Activated effector memory CD4-positive, alpha-beta T cell treated with Interleukin-2 at 50 U/mL for 16 hours (primary cell): Measurements from ENCODE around the gene GJD3.
"Not testable (repeated sequence)": the region's sequence is repeated elsewhere in the genome, so short reads cannot be mapped to it uniquely, and the experiment has no call there.

Experiments
- DNase-seq: peaks from one replicate; pipeline ENCODE4 v3.0.0-alpha.2; 2020

GJD3 gene, protein sequence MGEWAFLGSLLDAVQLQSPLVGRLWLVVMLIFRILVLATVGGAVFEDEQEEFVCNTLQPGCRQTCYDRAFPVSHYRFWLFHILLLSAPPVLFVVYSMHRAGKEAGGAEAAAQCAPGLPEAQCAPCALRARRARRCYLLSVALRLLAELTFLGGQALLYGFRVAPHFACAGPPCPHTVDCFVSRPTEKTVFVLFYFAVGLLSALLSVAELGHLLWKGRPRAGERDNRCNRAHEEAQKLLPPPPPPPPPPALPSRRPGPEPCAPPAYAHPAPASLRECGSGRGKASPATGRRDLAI

DNA sequence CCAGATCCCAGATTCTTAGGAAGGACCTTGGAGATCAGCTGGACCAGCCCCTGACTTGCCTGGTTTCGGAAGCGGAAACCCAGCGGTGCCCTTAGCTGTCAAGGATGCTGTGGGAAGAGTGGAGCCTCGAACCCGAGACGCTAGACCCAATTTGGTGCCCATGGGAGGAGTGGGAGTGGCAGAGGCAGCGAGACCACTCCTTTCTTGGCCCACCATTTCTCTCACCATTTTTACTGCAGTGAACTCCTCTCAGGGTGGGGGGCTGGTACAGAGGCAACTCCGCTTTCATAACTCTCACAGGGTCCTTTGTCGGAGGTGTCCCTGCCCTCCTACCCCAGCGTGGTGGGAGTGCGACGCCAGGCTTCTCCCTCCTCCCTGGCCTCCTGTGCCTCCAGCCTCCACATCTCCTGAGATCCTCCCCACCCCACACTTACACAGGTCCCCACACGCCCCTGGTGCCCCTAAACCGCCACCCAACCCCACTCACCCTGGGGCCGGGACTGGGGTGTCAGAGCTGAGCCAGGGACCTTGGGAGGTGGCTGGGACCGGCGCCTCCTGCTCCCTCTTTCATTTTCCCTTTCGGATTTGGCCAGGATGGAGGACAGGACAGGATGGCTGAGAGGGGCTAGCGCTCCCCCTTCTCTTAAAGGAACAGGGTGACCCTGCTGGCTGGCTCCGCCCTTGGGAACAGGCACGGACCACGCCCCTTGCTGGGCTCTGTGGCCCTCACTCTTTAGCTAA, at the start of gene GJD3:
GJD3 (minus strand) TSS at position 617 of the 741 bp plus-strand sequence. CDS start 922 bp downstream, outside the sequence.
- DNase-seq, result no peak

DNA sequence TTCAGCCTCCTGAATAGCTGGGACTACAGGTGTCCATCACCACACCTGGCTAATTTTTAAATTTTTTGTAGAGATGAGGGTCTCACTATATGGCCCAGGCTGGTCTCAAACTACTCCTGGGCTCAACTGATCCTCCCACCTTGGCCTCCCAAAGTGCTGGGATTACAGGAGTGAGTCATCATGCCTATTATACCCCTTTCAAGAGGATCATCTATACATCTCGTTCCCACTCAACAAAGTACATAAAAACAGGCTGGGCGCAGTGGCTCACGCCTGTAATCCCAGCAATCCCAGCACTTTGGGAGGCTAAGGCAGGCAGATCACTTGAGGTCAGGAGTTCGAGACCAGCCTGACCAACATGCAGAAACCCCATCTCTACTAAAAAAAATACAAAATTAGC, 49.8 kb upstream of the GJD3 start:
- DNase-seq, result not testable (repeated sequence)

DNA sequence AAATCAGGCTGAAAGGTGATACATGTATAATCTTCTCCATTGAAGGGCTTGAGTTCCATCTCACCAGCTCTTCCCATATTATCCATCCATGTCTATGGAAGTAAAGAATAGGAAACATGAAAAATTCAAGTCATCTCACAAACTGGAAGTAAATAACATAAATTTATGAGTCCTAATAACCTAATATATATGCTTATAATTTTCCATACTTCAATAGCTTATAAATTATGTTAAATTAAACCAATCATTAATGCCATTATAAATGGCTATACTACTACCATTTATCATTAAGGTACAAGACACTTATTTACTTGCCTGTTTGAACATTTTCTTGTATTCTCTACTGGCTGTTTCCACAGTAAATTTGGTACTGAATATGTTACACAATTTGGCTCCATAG, 48.3 kb upstream of the GJD3 start:
- DNase-seq, result no peak

DNA sequence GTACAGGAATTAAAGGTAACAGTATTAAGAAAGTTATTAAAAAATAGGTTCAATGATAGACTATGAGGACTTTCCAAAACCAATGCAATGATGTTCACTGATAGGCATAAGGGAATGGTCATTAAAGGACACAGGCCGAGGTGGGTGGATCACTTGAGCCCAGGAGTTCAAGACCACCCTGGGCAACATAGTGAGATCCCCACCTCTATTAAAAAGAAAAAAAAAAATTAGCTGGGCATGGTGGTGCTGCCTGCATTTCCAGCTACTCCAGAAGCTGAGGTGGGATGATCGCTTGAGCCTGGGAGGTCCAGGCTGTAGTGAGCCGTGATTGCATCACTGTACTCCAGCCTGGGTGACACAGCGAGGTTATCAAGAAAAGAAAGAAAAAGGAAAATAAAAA, 47.3 kb upstream of the GJD3 start:
- DNase-seq, result no peak

DNA sequence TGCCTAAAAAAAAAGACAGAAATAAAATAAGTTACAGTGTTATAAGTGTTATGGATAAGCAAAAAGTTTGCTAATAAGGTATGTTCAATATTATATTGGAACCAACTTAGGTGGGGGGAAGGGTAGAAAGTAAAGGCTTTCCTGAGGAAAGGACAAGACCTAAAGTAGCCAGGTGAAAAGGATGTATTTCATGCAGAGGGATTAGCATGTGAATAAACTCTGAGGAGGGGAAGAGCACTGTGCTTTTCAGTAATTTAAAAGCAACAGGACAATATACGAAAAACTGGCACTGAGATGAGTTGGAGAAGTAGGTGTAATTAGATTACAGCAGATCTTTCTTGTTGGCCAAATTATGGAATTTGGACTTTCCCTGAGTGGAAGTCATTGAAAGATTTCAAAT, 45.5 kb upstream of the GJD3 start:
- DNase-seq, result no peak

DNA sequence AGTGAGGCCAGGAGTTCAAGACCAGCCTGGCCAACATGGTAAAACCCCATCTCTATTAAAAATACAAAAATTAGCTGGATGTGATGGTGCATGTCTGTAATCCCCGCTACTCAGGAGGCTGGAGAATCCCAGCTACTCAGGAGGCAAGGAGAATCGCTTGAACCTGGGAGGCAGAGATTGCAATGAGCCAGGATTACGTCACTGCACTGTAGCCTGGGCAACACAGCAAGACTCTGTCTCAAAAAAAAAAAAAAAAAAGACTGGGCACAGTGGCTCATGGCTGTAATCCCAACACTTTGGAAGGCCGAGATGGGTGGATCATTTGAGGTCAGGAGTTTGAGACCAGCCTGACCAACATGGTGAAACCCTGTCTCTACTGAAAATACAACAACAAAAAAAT, 45.0 kb upstream of the GJD3 start:
- not testable (repeated sequence) for DNase-seq

DNA sequence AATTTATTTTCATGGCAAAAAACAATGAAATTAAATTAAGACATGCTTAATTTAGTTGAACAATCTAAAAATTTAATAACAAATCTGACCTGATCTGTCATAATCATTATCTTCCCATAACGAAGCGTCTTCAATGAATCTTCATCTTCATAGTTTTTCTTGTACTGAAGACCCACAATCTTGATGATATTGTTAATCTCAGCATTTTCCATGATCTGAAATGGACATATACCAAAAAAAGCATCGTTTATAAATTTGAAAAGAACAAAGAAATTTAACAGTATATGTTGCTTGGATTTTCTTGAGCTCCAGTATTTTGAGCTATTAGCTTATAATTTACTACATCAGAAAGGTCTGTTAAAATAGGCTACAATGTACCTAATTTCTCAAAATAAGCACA, 42.9 kb upstream of the GJD3 start:
- no peak for DNase-seq

DNA sequence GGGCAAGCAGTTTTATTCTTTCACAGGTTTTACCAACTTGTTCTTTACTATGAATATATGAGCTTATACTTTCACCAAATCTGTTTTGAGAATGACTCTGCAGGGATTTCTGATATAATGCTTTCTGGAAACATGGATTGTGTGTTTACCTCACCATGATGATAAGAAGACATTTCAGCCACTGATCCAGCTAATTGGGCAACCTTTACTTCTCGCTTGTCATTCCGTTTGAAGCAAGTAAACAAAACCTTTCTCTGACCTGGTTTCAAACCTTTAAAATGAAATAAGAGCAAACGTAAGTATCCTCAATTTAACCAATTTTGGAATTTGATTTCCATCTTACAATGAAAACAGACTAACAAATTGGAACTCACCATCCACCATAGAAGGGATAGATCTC, 39.5 kb upstream of the GJD3 start:
- no peak for DNase-seq

DNA sequence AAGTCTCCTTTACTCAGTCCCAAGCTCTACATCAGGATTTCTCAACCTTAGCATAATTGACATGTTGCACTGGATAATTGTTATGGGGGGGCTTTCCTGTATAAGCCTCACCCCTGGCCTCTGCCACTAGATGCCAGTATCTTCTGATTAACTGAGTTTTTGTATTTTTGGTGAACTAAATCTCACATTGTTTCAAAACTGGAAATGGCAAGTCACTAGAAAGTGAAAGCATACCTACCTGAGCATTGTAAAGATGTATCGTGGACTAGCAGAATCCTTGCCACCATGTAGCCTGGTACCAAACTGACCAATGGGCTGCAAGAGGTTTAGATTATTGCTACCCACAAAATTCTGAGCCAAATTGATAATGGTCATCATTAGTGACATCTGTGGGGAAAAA, 38.1 kb upstream of the GJD3 start:
- DNase-seq, result no peak

DNA sequence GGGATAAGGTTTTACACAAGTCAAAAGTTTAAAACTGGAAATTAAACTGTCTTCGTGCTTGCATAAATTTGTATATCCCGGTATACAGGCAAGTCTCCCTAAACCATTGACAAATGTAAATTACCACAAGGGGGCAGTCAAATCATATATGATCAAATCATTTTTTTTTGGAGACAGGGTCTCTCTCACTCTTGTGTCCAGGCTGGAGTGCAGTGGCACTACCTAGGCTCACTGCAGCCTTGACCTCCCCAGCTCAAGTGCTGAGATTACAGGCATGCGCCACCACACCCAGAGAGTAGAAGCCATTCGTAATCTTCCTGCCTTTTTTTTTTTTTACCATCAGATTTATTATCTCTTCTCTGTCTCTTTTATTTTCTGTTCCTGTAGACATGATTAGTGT, 34.6 kb upstream of the GJD3 start:
- DNase-seq, result no peak

DNA sequence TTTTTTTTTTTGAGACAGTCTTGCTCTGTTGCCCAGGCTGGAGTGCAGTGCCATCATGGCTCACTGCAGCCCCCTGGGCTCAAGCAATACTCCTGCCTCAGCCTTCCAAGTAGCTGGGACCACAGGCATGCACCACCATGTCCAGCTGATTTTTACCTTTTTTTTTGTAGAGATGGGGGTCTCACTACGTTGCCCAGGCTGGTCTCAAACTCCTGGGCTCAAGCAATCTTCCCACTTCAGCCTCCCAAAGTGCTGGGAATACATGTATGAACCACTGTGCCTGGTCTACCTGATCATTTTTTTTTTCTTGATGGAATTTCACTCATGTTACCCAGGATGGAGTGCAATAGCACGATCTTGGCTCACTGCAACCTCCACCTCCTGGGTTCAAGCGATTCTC, 22.0 kb upstream of the GJD3 start:
- DNase-seq, result not testable (repeated sequence)

DNA sequence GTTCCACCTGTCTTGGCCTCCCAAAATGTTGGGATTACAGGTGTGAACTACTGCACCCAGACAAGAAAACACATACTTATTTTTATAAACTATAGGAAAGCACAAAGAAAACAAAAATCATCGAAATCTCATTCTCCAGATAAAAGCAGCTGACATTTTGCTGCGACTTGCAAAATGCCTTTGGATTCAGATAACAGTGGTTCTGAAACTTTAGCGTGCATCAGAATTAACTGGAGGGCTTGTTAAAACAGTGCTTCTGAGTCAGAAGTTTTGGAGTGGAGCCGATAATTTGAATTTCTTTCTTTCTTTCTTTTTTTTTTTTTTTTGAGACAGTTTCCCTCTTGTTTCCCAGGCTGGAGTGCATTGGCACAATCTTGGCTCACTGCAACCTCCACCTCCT, 17.7 kb upstream of the GJD3 start:
- no peak for DNase-seq

DNA sequence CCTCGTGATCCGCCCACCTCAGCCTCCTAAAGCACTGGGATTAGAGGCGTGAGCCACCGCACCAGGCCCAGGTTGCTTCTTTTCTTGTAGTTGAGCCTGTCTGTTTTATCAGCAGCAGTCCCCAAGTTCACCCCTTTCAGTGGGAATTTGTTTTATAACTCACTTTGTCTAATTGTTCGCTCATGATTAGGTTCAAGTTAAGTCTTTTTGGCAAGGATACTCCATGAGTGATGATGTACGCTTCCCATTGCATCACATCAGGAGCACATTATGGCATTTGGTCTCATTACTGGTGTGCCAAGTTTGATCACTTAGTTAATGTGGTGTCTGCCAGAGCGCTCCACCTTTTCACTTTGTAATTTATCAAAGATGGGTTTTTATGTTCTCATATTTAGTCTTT, 14.4 kb upstream of the GJD3 start:
- DNase-seq, result no peak

DNA sequence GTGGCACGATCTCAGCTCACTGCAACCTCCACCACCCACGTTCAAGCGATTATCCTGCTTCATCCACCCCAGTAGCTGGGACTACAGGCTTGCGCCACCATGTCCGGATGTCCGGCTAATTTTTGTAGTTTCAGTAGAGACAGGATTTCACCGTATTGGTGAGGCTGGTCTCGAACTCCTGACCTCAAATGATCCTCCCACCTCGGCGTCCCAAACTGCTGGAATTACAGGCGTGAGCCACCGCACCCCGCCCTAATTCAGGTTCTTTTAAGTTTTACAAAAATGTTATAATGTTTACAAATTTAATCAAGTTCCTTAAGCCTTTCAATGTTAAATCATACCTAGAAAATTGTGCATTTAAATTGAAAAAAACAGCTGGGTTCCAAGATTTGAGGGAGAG, 13.3 kb upstream of the GJD3 start:
- DNase-seq, result no peak

DNA sequence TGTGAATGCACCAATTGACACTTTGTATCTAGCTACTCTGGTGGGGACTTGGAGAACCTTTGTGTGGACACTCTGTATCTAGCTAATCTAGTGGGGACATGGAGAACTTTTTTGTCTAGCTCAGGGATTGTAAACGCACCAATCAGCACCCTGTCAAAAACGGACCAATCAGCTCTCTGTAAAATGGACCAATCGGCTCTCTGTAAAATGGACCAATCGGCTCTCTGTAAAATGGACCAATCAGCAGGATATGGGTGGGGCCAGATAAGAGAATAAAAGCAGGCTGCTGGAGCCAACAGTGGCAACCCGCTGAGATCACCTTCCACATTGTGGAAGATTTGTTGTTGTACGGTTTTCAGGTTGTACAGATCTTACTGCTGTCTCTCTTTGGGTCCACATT, 12.0 kb upstream of the GJD3 start:
- DNase-seq, result not testable (repeated sequence)

DNA sequence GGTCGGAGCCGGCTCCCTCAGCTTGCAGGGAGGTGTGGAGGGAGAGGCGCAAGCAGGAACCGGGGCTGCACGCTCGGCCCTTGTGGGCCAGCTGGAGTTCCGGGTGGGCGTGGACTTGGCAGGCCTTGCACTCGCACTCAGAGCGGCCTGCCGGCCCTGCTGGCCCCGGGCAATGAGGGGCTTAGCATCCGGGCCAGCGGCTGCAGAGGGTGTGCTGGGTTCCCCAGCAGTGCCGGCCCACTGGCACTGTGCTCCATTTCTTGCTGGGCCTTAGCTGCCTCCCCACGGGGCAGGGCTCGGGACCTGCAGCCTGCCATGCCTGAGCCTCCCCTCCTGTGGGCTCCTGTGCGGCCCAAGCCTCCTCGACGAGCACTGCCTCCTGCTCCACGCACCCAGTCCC, 11.2 kb upstream of the GJD3 start:
- DNase-seq, result not testable (repeated sequence)

DNA sequence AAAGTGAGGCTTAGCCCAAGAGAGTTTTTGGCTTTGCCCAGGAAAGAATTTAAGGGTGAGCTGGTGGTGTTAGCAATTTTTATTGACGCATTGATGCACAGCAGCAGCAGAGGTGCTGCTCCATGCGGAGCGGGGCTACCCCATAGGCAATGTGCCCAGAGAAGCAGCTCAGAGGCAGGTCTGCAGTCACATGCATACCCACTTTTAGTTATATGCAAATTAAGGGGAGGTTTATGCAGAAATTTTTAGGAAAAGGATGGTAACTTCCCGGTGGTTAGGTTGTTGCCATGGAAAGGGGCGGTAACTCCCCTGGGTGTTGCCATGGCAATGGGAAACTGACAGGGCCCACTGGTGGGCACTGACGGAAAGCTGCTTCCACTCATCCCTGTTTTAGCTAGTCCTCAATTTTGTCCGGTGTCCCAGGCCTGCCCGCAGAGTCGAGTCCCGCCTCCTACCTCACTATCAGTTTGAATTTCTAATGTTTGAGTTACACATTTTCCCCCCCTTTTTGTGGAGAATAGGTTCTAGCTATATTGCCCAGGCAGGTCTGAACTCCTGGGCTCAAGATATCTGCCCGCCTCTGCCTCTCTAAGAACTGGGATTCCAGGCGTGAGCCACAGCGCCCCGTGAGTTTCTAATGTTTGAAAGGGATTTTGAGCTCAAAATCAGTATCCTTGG, 10.4 kb upstream of the GJD3 start:
- DNase-seq, result no peak

DNA sequence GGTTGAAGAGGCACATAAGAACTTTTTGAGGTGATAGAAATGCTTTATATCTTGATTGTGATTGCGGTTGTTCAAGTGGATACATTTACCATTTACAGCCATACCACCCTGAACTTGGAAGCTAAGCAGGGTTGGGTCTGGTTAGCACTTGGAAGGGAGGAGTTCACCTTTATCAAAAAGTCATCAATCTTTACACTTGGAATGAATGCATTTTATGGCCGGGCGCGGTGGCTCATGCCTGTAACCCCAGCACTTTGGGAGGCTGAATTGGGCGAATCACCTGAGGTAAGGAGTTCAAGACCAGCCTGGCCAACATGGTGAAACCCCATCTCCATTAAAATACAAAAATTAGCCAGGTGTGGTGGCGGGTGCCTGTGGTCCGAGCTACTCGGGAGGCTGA, 9.5 kb upstream of the GJD3 start:
- no peak for DNase-seq

DNA sequence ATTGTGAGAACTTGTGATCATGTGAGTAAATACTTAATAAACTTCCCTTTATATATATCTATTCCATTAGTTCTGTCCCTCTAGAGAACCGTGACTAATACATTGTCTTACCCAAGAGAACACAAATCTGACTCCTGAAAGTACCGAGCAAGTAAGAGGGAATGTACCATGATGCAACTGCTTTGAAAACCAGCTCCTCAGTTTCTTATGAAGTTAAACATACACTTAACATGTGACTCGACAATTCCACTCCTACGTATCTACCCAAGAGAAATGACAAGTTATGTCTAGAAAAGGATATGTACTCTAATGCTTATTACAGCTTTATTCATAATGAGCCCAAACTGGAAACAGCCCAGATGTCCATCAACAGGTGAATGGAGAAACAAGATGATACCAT, 8.8 kb upstream of the GJD3 start:
- no peak for DNase-seq

DNA sequence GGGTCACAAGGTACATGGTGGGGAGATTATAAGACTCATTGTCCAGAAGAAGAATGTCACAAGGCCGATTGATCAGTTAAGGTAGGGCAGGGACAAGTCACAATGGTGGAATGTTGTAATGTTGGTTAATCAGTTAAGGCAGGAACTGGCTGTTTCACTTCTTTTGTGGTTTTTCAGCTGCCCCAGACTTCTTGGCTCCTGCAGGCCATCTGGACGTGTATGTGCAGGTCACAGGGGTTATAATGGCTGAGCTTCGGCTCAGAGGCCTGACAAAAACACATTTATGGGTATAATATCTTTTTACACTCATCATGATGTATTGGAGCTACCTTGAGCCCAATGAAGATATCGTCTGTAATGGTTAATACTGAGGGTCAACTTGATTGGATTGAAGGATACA, 8.1 kb upstream of the GJD3 start:
- not testable (repeated sequence) for DNase-seq

DNA sequence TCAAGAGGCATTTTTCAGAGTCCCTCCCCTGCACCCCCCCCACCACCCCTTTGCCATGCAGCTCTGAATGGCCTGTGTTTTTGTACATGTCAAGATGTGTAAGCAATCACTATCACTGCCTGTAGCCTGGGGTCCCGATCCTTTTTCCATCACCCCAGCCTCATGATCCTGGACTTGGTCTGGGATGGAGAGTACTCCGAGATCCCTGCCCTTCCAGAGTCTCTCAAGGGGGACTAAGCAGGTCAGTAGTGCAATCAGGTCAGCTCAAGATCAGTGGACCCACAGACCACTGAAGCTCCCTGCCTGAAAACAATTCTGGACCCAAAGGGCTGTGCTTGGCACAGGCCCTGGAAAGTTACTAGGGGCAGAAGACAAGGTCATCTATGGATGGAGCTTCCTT, 7.5 kb upstream of the GJD3 start:
- DNase-seq, result no peak

DNA sequence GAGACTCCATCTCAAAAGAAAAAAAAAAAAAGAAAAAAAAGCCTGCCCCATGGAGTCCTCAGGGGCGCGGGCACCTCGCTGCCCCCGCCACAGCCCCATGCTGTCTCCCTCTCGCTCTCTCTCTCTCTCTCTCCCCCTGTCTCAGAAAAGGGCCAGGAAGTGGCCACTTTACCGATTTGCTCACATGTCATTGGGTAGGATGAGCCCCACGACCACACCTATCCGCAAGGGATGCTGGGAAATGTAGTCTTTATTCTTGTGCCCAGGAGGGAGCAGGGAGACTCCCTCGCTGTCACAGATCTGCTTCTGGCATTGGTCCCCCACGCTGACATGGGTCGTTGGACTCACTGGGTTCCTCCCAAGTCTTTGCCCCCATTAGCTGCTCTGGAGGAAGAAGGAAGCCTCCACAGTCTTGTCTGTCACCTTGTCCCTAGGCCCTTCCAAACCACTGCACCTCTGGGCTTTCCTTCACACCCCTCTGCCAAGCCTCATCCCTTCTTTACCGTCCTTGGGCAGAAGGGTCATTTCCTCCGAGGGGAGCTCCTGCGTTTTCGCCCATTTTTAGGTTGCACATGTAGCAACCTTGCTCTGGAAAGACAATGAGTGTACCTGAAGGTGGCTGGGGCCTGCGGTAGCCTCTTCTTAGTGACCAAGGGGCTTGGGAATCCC, 6.9 kb upstream of the GJD3 start:
- DNase-seq, result no peak

DNA sequence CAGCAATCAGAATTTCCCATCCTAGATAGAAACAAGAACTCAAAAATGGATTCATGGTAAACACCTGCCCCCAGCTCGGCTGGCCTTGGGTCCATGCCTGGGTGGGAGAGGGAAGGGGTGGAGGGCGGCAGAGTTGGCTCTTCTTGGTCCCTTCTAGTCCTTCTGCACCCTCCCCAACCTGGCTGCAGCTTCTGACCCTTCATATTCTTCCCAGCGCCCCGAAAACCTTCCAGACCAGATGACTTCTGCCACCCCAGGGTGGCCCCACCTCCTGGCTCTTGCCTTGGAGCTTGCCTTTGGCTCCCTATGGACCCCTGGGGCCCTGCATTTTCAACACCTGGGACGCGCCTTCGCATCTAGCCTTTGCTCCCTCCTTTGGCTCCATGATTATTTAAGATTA, 5.4 kb upstream of the GJD3 start:
- DNase-seq, result no peak

DNA sequence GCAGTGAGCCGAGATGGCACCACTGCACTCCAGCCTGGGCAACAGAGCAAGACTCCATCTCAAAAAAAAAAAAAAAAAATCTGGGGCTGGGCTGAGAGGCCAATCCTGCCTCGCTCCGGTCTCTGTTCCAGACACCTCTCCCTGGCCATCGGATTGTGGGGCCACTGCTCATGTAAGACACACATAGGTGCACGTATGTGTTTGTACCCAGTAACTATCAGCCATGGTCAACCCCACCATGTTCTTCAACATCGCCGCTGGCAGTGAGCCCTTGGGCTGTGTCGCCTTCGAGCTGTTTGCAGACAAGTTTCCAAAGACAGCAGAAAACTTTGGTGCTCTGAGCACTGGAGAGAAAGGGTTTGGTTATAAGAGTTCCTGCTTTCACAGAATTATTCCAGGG, 3.2 kb upstream of the GJD3 start:
- DNase-seq, result not testable (repeated sequence)
